GM18861 (cell line): ENCODE measurements around the gene C3AR1.
"Not testable (repeated sequence)": the region's sequence is repeated elsewhere in the genome, so short reads cannot be mapped to it uniquely, and the experiment has no call there.

Source experiments
- ATAC-seq: cut with Tn5 transposase; IDR thresholded peaks from one replicate; pipeline ENCODE4 v1.9.1; 2021; ENCODE audit not compliant: unreplicated experiment

The C3AR1 gene

GRCh38 chr12:8065991-8066594 lies at the start of gene C3AR1:
Gene C3AR1 (minus strand): TSS chr12:8066359. CDS start chr12:8060185, 6,174 bp downstream.
- ATAC-seq: no peak

- not testable (repeated sequence) for ATAC-seq
Observed at GRCh38 chr12:8113117-8113516, 47.0 kb upstream of the C3AR1 start.

- ATAC-seq: no peak
Observed at GRCh38 chr12:8108808-8109398, 42.7 kb upstream of the C3AR1 start.

- ATAC-seq: no peak
Observed at GRCh38 chr12:8099235-8099634, 33.1 kb upstream of the C3AR1 start.

GRCh38 chr12:8096281-8096915 lies 30.2 kb upstream of the C3AR1 start:
- no peak for ATAC-seq

GRCh38 chr12:8093291-8093690 lies 27.1 kb upstream of the C3AR1 start:
- ATAC-seq: no peak

- no peak for ATAC-seq
Observed at GRCh38 chr12:8089716-8090115, 23.6 kb upstream of the C3AR1 start.

- ATAC-seq: not testable (repeated sequence)
Observed at GRCh38 chr12:8089277-8089676, 23.1 kb upstream of the C3AR1 start.

GRCh38 chr12:8088574-8088973 lies 22.4 kb upstream of the C3AR1 start:
- ATAC-seq: no peak

- no peak for ATAC-seq
Observed at GRCh38 chr12:8087666-8088065, 21.5 kb upstream of the C3AR1 start.

GRCh38 chr12:8084351-8084750 lies 18.2 kb upstream of the C3AR1 start:
- not testable (repeated sequence) for ATAC-seq

GRCh38 chr12:8082808-8083100 lies 16.6 kb upstream of the C3AR1 start:
- ATAC-seq: no peak

- no peak for ATAC-seq
Observed at GRCh38 chr12:8081251-8081920, 15.2 kb upstream of the C3AR1 start.

GRCh38 chr12:8080120-8080519 lies 14.0 kb upstream of the C3AR1 start:
- ATAC-seq: no peak

GRCh38 chr12:8078916-8079315 lies 12.8 kb upstream of the C3AR1 start:
- no peak for ATAC-seq

GRCh38 chr12:8078398-8078797 lies 12.2 kb upstream of the C3AR1 start:
- no peak for ATAC-seq

GRCh38 chr12:8077207-8077606 lies 11.0 kb upstream of the C3AR1 start:
- ATAC-seq: no peak

GRCh38 chr12:8076366-8076765 lies 10.2 kb upstream of the C3AR1 start:
- no peak for ATAC-seq

- no peak for ATAC-seq
Observed at GRCh38 chr12:8075935-8076334, 9.8 kb upstream of the C3AR1 start.

- not testable (repeated sequence) for ATAC-seq
Observed at GRCh38 chr12:8071820-8072219, 5.7 kb upstream of the C3AR1 start.

- ATAC-seq: no peak
Observed at GRCh38 chr12:8069582-8069981, 3.4 kb upstream of the C3AR1 start.

- no peak for ATAC-seq
Observed at GRCh38 chr12:8064131-8064530, 2.0 kb downstream of the C3AR1 start.
